A549 (cell line): ENCODE results near the gene DYRK3.

Experiments
- CHD4 ChIP-seq: fragments of 200-600 bp; sonication (generic); IDR thresholded peaks from 2 replicates; pipeline ENCODE4 v1.6.1; 2016; ENCODE audit warnings: antibody characterized with exemption, mild to moderate bottlenecking, borderline replicate concordance
- CTCF ChIP-seq: fragments of >200 bp; sonication (Bioruptor Twin); formaldehyde crosslinking; IDR thresholded peaks from 3 replicates; pipeline ENCODE4 v1.5.1; 2016
- ELK1 ChIP-seq: fragments of 150-350 bp; IDR thresholded peaks from 2 replicates; pipeline ENCODE4 v1.6.1; 2014; ENCODE audit warnings: low read depth, mild to moderate bottlenecking, low read length
- HDAC2 ChIP-seq: fragments of 200-600 bp; sonication (generic); IDR thresholded peaks from 2 replicates; pipeline ENCODE4 v1.6.1; 2016
- RAD21 ChIP-seq, 2 experiments: fragments of >200 bp in 1 of 2; sonication (Bioruptor Twin) in 1 of 2; formaldehyde crosslinking in 1 of 2; IDR thresholded peaks in 1 of 2; conservative IDR thresholded peaks in 1 of 2; 2 replicates in 1 of 2; 3 replicates in 1 of 2; pipeline ENCODE4 v1.6.1; 2012 to 2018; ENCODE audit warnings: inconsistent platforms in 1 of 2
- SMC3 ChIP-seq: fragments of >200 bp; sonication (Bioruptor Twin); formaldehyde crosslinking; IDR thresholded peaks from 3 replicates; pipeline ENCODE4 v1.6.1; 2018; ENCODE audit warnings: inconsistent platforms
- TF ChIP-seq, protein P1 (sequence below): fragments of 200-600 bp; sonication (generic); IDR thresholded peaks from 2 replicates; pipeline ENCODE4 v1.6.1; 2016; ENCODE audit warnings: antibody characterized with exemption, mild to moderate bottlenecking, moderate library complexity

DNA sequence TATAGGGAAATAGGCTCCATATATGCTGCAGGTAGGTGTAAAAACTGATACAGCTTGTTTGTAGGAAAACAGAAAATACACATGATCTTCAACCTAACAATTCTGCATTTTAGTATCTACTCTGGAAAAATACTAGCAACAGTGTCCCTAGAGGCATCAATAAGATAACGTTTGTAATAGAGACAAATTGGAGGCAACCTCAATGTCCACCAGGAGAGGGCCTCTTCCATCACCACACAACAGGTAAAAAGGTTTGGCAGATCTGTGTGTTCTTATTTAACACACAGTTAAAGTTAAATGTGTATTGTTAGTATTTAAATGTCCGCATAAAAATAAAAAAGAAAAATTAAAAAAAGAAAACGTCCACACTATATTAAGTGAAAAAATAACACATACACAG, 28.5 kb upstream of the DYRK3 start:
- TF ChIP-seq RAD21 (conservative IDR thresholded peaks at IDR 0.05 in 1 of 2, IDR thresholded peaks at IDR 0.05 in 1 of 2) = peak; percentile 25 to 30; a peak in 2 of 5 replicates
- no peak for TF ChIP-seq CHD4
- no peak for TF ChIP-seq ELK1
- TF ChIP-seq CTCF = peak; percentile 69
- TF ChIP-seq HDAC2 = no peak
- peak; percentile 53 for TF ChIP-seq SMC3
- TF ChIP-seq, protein P1, sequence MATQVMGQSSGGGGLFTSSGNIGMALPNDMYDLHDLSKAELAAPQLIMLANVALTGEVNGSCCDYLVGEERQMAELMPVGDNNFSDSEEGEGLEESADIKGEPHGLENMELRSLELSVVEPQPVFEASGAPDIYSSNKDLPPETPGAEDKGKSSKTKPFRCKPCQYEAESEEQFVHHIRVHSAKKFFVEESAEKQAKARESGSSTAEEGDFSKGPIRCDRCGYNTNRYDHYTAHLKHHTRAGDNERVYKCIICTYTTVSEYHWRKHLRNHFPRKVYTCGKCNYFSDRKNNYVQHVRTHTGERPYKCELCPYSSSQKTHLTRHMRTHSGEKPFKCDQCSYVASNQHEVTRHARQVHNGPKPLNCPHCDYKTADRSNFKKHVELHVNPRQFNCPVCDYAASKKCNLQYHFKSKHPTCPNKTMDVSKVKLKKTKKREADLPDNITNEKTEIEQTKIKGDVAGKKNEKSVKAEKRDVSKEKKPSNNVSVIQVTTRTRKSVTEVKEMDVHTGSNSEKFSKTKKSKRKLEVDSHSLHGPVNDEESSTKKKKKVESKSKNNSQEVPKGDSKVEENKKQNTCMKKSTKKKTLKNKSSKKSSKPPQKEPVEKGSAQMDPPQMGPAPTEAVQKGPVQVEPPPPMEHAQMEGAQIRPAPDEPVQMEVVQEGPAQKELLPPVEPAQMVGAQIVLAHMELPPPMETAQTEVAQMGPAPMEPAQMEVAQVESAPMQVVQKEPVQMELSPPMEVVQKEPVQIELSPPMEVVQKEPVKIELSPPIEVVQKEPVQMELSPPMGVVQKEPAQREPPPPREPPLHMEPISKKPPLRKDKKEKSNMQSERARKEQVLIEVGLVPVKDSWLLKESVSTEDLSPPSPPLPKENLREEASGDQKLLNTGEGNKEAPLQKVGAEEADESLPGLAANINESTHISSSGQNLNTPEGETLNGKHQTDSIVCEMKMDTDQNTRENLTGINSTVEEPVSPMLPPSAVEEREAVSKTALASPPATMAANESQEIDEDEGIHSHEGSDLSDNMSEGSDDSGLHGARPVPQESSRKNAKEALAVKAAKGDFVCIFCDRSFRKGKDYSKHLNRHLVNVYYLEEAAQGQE = no peak
